Natural killer cell (primary cell): ENCODE results near the gene QSOX1. TPM values are rescaled to one million over a fixed set of nuclear protein-coding genes. Genes with fewer than 3 reads are reported as not detected.
"Not testable (repeated sequence)": the region's sequence is repeated elsewhere in the genome, so short reads cannot be mapped to it uniquely, and the experiment has no call there.

Experiments
- ATAC-seq, 3 donors: fragments of 150-1000 bp in 2 of 3; fragments of 200-7000 bp in 1 of 3; cut with Tn5 transposase; 1 replicate in 1 of 3; 2 replicates in 2 of 3; pipeline ENCODE4 v1.10.0; 2021; ENCODE audit warnings: mild to moderate bottlenecking in 2 of 3, moderate library complexity in 2 of 3
- DNase-seq, 2 donors: peaks; one replicate each; pipeline versions ENCODE4 v3.0.0 to v3.0.0-alpha.2; 2013 to 2021; ENCODE audit warnings: mixed read lengths in 1 of 2
- H3K27ac ChIP-seq: one replicate; pipeline ENCODE4 v1.5.1; 2013; ENCODE audit warnings: mild to moderate bottlenecking, low read length
- H3K27me3 ChIP-seq: one replicate; pipeline ENCODE4 v1.6.1; 2013; ENCODE audit warnings: low read length; ENCODE audit not compliant: control insufficient read depth, insufficient read depth
- H3K36me3 ChIP-seq: one replicate; pipeline ENCODE4 v1.6.1; 2013; ENCODE audit warnings: low read length; ENCODE audit not compliant: control insufficient read depth, insufficient read depth
- H3K4me1 ChIP-seq: one replicate; pipeline ENCODE4 v1.6.1; 2013; ENCODE audit warnings: low read length; ENCODE audit not compliant: control insufficient read depth, insufficient read depth
- H3K4me3 ChIP-seq: one replicate; pipeline ENCODE4 v1.5.1; 2013; ENCODE audit warnings: low read length
- H3K9me3 ChIP-seq: one replicate; pipeline ENCODE4 v1.6.1; 2013; ENCODE audit warnings: low read length; ENCODE audit not compliant: control insufficient read depth, insufficient read depth
- H3K27ac Mint-ChIP-seq, 2 donors: one replicate each; pipeline ENCODE4 v1.8.0; 2022; ENCODE audit warnings: mild to moderate bottlenecking in 2 of 2, mixed read lengths in 2 of 2, moderate library complexity in 1 of 2
- H3K27me3 Mint-ChIP-seq, 2 donors: one replicate each; pipeline ENCODE4 v1.8.0; 2022; ENCODE audit warnings: low read depth in 2 of 2, mixed read lengths in 2 of 2
- H3K36me3 Mint-ChIP-seq: one replicate; pipeline ENCODE4 v1.8.0; 2022; ENCODE audit warnings: mixed read lengths
- H3K4me1 Mint-ChIP-seq, 2 donors: one replicate each; pipeline ENCODE4 v1.8.0; 2022; ENCODE audit warnings: mixed read lengths in 2 of 2
- H3K4me3 Mint-ChIP-seq: one replicate; pipeline ENCODE4 v1.8.0; 2022; ENCODE audit warnings: mild to moderate bottlenecking, moderate library complexity, mixed read lengths
- H3K9me3 Mint-ChIP-seq, 2 donors: one replicate each; pipeline ENCODE4 v1.8.0; 2022; ENCODE audit warnings: mixed read lengths in 2 of 2
- CTCF ChIP-seq: fragments of 200-600 bp; IDR thresholded peaks from one replicate; pipeline ENCODE4 v1.8.0; 2022; ENCODE audit warnings: antibody characterized with exemption
- WGBS: methylation state at CpG from one replicate; pipeline ENCODE4 v1.1.7; 2013; ENCODE audit warnings: missing lambda C conversion rate; ENCODE audit not compliant: insufficient coverage; 5-methylcytosine and 5-hydroxymethylcytosine counted together
- intact Hi-C: fragments of 100-400 bp; cut with micrococcal nuclease; formaldehyde crosslinking; loops from one replicate; pipeline ENCODE4 v1.14.2; 2022
- total RNA-seq, 4 donors: library from RNA; stranded (reverse); fragments of 120-200 nt in 1 of 4; gene quantifications; one replicate each; pipeline versions ENCODE4 v1.2.3 to v1.2.4, GENCODE V29; 2013 to 2022

The QSOX1 gene
- total RNA-seq, 3 donors from 2014 or later (not counting 1 experiment from before 2014, with no cell fraction given) = 31.0 to 42.7 (median 38.2) TPM

DNA sequence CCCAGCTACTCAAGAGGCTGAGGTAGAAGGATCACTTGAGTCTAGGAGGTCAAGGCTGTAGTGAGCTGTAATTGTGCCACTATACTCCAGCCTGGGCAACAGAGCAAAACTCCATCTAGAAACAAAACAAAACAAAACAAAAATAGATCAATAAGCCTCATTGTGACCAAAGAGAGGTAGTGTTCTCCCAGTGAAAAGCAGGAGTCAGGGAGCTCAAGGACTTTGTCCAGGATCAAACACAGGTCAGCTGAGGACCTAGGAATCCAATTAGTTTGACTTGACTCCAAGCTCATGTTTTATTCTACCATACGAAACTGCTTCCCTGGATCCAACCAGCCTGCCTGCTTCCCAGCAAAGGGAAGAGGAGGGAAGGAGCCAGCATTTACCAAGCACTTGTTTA lies 21.5 kb upstream of the QSOX1 start:
- peaks cover 26 to 35% of the 10 kb centered on the region in 2 donors for H3K27me3 Mint-ChIP-seq
- Histone ChIP-seq H3K9me3 (no peaks in the 10 kb centered on the region), H3K36me3 (no peaks in the 10 kb centered on the region), H3K4me3 (no peak overlapping the region), H3K27ac (no peak overlapping the region), H3K4me1 (peaks cover 3% of the 10 kb centered on the region), H3K27me3 (peaks cover 5% of the 10 kb centered on the region)
- no peak overlapping the region for H3K27ac Mint-ChIP-seq
- H3K4me1 Mint-ChIP-seq = no peaks in the 10 kb centered on the region
- 67% methylated on average over 1 of the region's 1 CpG for WGBS
- DNase-seq = no peak
- intact Hi-C loops = no loop called here
- no peaks in the 10 kb centered on the region for H3K36me3 Mint-ChIP-seq
- no peak overlapping the region for H3K4me3 Mint-ChIP-seq
- ATAC-seq = no peak
- TF ChIP-seq CTCF = no peak
- H3K9me3 Mint-ChIP-seq = no peaks in the 10 kb centered on the region

DNA sequence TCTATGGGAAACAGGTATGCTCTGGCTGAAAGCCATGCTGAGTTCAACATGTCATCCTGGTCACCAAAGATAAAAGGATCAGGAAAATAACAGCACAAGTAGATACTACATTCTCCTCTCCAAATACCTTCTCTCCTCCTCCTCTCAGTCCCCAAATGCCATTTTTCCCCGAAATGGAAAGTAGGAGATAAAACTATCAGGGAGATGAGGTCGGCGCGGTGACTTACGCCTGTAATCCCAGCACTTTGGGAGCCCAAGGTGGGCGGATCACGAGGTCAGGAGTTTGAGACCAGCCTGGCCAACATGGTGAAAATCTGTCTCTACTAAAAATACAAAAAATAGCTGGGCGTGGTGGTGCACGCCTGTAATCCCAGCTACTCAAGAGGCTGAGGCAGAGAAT lies 21.0 kb upstream of the QSOX1 start:
- DNase-seq, H3K27ac ChIP-seq, H3K4me3 ChIP-seq, intact Hi-C loops, H3K4me1 Mint-ChIP-seq, H3K9me3 ChIP-seq, H3K4me1 ChIP-seq, H3K36me3 Mint-ChIP-seq, H3K9me3 Mint-ChIP-seq, H3K27me3 ChIP-seq, ATAC-seq, H3K36me3 ChIP-seq, H3K27ac Mint-ChIP-seq, H3K4me3 Mint-ChIP-seq: not testable (repeated sequence)
- 88% methylated on average over 9 of the region's 9 CpGs for WGBS
- H3K27me3 Mint-ChIP-seq = peaks cover 26 to 35% of the 10 kb centered on the region in 2 donors

- no peak for ATAC-seq
- intact Hi-C loops = no loop called here
- Histone ChIP-seq H3K4me1 (peaks cover 3% of the 10 kb centered on the region), H3K4me3 (no peak overlapping the region), H3K27me3 (peaks cover 5% of the 10 kb centered on the region), H3K27ac (no peak overlapping the region), H3K36me3 (no peaks in the 10 kb centered on the region), H3K9me3 (no peaks in the 10 kb centered on the region)
- H3K4me1 Mint-ChIP-seq = no peaks in the 10 kb centered on the region
- no peak for DNase-seq
- H3K9me3 Mint-ChIP-seq = no peaks in the 10 kb centered on the region
- H3K27me3 Mint-ChIP-seq = peaks cover 29 to 35% of the 10 kb centered on the region in 2 donors
- no peak overlapping the region for H3K27ac Mint-ChIP-seq
- H3K4me3 Mint-ChIP-seq = no peak overlapping the region
- no peaks in the 10 kb centered on the region for H3K36me3 Mint-ChIP-seq
- no CpG with 5 or more reads among the region's 1 CpG for WGBS
- no peak for TF ChIP-seq CTCF
Measured at GRCh38 chr1:180135535-180135934, 19.1 kb upstream of the QSOX1 start.

- TF ChIP-seq CTCF = no peak
- WGBS = 89% methylated on average over 2 of the region's 4 CpGs
- Histone ChIP-seq H3K27ac (no peak overlapping the region), H3K4me3 (no peak overlapping the region), H3K36me3 (no peaks in the 10 kb centered on the region), H3K4me1 (peaks cover 3% of the 10 kb centered on the region), H3K9me3 (no peaks in the 10 kb centered on the region), H3K27me3 (peaks cover 5% of the 10 kb centered on the region)
- ATAC-seq (no peak), DNase-seq (no peak)
- Mint-ChIP-seq H3K27me3 (peaks cover 29 to 35% of the 10 kb centered on the region in 2 donors), H3K27ac (no peak overlapping the region), H3K4me3 (no peak overlapping the region), H3K36me3 (no peaks in the 10 kb centered on the region), H3K4me1 (no peaks in the 10 kb centered on the region), H3K9me3 (no peaks in the 10 kb centered on the region)
- intact Hi-C loops = no loop called here
Measured at GRCh38 chr1:180136331-180136967, 18.2 kb upstream of the QSOX1 start.
